K562 (cell line): ENCODE measurements around the gene PARK7. TPM values are rescaled to one million over a fixed set of nuclear protein-coding genes. Genes with fewer than 3 reads are reported as not detected.

ENCODE experiments used
- JUNB ChIP-seq: fragments of 450-650 bp; formaldehyde crosslinking; conservative IDR thresholded peaks from 2 replicates; pipeline ENCODE4 v1.4.0; 2020; ENCODE audit warnings: mild to moderate bottlenecking
- KDM2B ChIP-seq: fragments of 250-450 bp; sonication (Bioruptor Pico); IDR thresholded peaks from 2 replicates; pipeline ENCODE4 v1.8.0; 2021; ENCODE audit warnings: mild to moderate bottlenecking, moderate library complexity
- MTA2 ChIP-seq: fragments of 450-650 bp; IDR thresholded peaks from 2 replicates; pipeline ENCODE4 v1.6.1; 2016; ENCODE audit warnings: low read depth
- NR2C2 ChIP-seq, 2 experiments: fragments of 200-800 bp in 1 of 2; sonication (Bioruptor generic) in 1 of 2; sonication (generic) in 1 of 2; formaldehyde crosslinking in 1 of 2; IDR thresholded peaks; 2 replicates each; pipeline versions ENCODE4 v1.6.1 to v1.8.0; 2016 to 2022; ENCODE audit warnings: mild to moderate bottlenecking in 1 of 2, missing compliant biosample characterization in 1 of 2, missing genetic modification characterization in 1 of 2, missing genetic modification reagents in 1 of 2
- PCBP1 ChIP-seq: fragments of 200-400 bp; formaldehyde crosslinking; IDR thresholded peaks from 2 replicates; pipeline ENCODE4 v1.6.1; 2018; ENCODE audit warnings: mild to moderate bottlenecking, low read depth, low read length; ENCODE audit not compliant: poor library complexity, severe bottlenecking
- POU5F1 ChIP-seq: fragments of 150-350 bp; IDR thresholded peaks from 2 replicates; pipeline ENCODE4 v1.6.1; 2014; ENCODE audit warnings: borderline replicate concordance, low read length, low read depth, mild to moderate bottlenecking; ENCODE audit not compliant: partially characterized antibody
- STAT5A ChIP-seq: IDR thresholded peaks from 2 replicates; pipeline ENCODE4 v1.6.1; 2012; ENCODE audit warnings: low read length, inconsistent platforms, borderline replicate concordance
- ZFP36 ChIP-seq: fragments of 150-350 bp; IDR thresholded peaks from 2 replicates; pipeline ENCODE4 v1.6.1; 2018; ENCODE audit warnings: low read length, low read depth; ENCODE audit not compliant: partially characterized antibody
- ZNF217 ChIP-seq: sonication (generic); formaldehyde crosslinking; IDR thresholded peaks from 2 replicates; pipeline ENCODE4 v1.8.0; 2022; ENCODE audit warnings: mild to moderate bottlenecking, missing genetic modification reagents
- polyA plus RNA-seq, 8 experiments: library from polyadenylated mRNA; depleted of rRNA in 4 of 8; stranded (reverse) in 5 of 8; unstranded in 3 of 8; fragments of >200 nt; fragmentation: Nextera tagmentation in 2 of 8; fragmentation: Illumina TruSeq in 1 of 8; extraction: Ambion mirVana in 2 of 8; extraction: Trizol in 1 of 8; gene quantifications; 2 replicates each; pipeline versions ENCODE4 v1.2.1 to v1.2.3, GENCODE V29; 2011 to 2014; ENCODE audit warnings: inconsistent platforms in 1 of 8, missing spikeins in 1 of 8
- total RNA-seq, 7 experiments: library from RNA; depleted of rRNA in 6 of 7; stranded (reverse); fragments of >200 nt in 6 of 7; fragmentation: Illumina TruSeq in 2 of 7; extraction: Trizol in 2 of 7; gene quantifications; 2 replicates each; pipeline versions ENCODE4 v1.2.1 to v1.2.3, GENCODE V29; 2011 to 2021; ENCODE audit warnings: low replicate concordance in 1 of 7
- TF ChIP-seq, protein P1 (sequence below): fragments of 250-450 bp; sonication (Bioruptor Pico); IDR thresholded peaks from 2 replicates; pipeline ENCODE4 v1.8.0; 2021; ENCODE audit warnings: borderline replicate concordance, mild to moderate bottlenecking, moderate library complexity; ENCODE audit not compliant: poor library complexity, severe bottlenecking
- TF ChIP-seq, protein P2 (sequence below): fragments of 150-350 bp; conservative IDR thresholded peaks from 2 replicates; pipeline ENCODE4 v1.6.1; 2014; ENCODE audit warnings: low read length
- TF ChIP-seq, protein P3 (sequence below): fragments of 450-650 bp; formaldehyde crosslinking; IDR thresholded peaks from 2 replicates; pipeline ENCODE4 v1.4.0; 2020; ENCODE audit warnings: mild to moderate bottlenecking
- TF ChIP-seq, protein P4 (sequence below), 2 experiments: fragments of 450-650 bp in 1 of 2; IDR thresholded peaks; 2 replicates each; pipeline ENCODE4 v1.6.1; 2011 to 2017; ENCODE audit warnings: low read depth in 2 of 2, antibody characterized with exemption in 1 of 2, borderline replicate concordance in 1 of 2, low read length in 1 of 2, mild to moderate bottlenecking in 1 of 2, mixed read lengths in 1 of 2; ENCODE audit not compliant: control insufficient read depth in 1 of 2

PARK7 gene
- total and polyA plus RNA-seq, 9 of the 15 experiments (the other 6 are each of a cell fraction or from before 2014, with no cell fraction given): 374 to 1,298 (median 484) TPM

DNA sequence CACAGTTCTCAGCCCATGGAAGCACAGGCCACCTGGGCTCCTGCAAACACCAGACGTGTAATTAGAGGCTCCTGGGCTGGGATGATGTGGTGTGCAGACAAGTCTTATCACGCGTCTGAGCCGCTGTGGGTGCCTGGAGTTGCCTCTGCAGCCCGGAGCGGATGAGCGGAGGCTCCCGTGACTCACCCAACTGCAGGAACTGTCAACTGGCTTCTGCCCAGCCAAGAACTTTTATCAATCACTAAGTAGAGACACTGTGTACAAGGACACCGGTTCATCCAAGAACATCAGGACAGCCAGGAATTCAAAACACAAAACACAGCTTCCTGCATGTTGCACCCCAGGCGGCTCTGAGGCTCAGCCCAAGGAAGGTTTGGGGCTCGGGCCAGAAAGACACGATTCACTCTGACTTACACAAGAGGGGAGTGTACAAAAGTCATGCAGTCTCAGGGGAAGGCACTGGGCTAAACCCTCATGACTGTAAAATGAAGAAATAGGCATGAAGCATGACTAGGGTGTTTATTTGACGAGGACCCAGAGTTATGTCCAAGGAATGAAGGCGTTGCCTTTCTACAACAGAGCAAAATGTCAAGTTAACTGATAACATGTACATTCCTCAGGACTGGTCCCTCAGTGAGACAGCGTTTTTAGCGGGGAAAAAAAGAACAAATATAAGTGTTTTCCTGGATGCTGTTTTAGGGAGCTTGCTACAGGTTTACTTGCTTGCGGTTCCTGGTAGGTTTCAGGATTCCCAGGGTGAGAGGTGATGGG lies 43.5 kb downstream of the PARK7 start (continued):
- TF ChIP-seq, protein P1, sequence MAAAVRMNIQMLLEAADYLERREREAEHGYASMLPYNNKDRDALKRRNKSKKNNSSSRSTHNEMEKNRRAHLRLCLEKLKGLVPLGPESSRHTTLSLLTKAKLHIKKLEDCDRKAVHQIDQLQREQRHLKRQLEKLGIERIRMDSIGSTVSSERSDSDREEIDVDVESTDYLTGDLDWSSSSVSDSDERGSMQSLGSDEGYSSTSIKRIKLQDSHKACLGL (CRISPR knock-in tag): no peak
- TF ChIP-seq ZNF217 (CRISPR knock-in tag) (no peak), POU5F1 (no peak), ZFP36 (no peak), STAT5A (peak; percentile 88), NR2C2 (CRISPR knock-in tag; IDR thresholded peaks at IDR 0.05) (no peak), NR2C2 (tag; IDR thresholded peaks at IDR 0.05) (no peak; the same call in 1 of the 2 replicates), PCBP1 (no peak), KDM2B (CRISPR knock-in tag) (no peak; the same call in 1 of the 2 replicates), MTA2 (peak; percentile 64; the same call in 1 of the 2 replicates), JUNB (CRISPR knock-in tag) (0 out of 2 replicates have a peak, but pooled peaks have one; percentile 31)
- TF ChIP-seq, protein P2, sequence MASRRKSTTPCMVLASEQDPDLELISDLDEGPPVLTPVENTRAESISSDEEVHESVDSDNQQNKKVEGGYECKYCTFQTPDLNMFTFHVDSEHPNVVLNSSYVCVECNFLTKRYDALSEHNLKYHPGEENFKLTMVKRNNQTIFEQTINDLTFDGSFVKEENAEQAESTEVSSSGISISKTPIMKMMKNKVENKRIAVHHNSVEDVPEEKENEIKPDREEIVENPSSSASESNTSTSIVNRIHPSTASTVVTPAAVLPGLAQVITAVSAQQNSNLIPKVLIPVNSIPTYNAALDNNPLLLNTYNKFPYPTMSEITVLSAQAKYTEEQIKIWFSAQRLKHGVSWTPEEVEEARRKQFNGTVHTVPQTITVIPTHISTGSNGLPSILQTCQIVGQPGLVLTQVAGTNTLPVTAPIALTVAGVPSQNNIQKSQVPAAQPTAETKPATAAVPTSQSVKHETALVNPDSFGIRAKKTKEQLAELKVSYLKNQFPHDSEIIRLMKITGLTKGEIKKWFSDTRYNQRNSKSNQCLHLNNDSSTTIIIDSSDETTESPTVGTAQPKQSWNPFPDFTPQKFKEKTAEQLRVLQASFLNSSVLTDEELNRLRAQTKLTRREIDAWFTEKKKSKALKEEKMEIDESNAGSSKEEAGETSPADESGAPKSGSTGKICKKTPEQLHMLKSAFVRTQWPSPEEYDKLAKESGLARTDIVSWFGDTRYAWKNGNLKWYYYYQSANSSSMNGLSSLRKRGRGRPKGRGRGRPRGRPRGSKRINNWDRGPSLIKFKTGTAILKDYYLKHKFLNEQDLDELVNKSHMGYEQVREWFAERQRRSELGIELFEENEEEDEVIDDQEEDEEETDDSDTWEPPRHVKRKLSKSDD: no peak
- TF ChIP-seq, protein P3, sequence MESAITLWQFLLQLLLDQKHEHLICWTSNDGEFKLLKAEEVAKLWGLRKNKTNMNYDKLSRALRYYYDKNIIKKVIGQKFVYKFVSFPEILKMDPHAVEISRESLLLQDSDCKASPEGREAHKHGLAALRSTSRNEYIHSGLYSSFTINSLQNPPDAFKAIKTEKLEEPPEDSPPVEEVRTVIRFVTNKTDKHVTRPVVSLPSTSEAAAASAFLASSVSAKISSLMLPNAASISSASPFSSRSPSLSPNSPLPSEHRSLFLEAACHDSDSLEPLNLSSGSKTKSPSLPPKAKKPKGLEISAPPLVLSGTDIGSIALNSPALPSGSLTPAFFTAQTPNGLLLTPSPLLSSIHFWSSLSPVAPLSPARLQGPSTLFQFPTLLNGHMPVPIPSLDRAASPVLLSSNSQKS (CRISPR knock-in tag): no peak
- TF ChIP-seq, protein P4, sequence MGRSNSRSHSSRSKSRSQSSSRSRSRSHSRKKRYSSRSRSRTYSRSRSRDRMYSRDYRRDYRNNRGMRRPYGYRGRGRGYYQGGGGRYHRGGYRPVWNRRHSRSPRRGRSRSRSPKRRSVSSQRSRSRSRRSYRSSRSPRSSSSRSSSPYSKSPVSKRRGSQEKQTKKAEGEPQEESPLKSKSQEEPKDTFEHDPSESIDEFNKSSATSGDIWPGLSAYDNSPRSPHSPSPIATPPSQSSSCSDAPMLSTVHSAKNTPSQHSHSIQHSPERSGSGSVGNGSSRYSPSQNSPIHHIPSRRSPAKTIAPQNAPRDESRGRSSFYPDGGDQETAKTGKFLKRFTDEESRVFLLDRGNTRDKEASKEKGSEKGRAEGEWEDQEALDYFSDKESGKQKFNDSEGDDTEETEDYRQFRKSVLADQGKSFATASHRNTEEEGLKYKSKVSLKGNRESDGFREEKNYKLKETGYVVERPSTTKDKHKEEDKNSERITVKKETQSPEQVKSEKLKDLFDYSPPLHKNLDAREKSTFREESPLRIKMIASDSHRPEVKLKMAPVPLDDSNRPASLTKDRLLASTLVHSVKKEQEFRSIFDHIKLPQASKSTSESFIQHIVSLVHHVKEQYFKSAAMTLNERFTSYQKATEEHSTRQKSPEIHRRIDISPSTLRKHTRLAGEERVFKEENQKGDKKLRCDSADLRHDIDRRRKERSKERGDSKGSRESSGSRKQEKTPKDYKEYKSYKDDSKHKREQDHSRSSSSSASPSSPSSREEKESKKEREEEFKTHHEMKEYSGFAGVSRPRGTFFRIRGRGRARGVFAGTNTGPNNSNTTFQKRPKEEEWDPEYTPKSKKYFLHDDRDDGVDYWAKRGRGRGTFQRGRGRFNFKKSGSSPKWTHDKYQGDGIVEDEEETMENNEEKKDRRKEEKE (IDR thresholded peaks at IDR 0.05; ENCODE audit: borderline replicate concordance in 1 of 2, control insufficient read depth in 1 of 2, low read depth in 2 of 2, low read length in 1 of 2): peak in 1 of 2 experiments; percentile 83; a peak in 1 of 4 replicates
